Stimulated activated CD4-positive, alpha-beta T cell treated with anti-CD3 and anti-CD28 coated beads, TNF-alpha, amount 100 ng/mL, for 24 hours (primary cell): Measurements from ENCODE around the gene G6PC2.

Experiments
- DNase-seq, 3 experiments: peaks; one replicate each; pipeline ENCODE4 v3.0.0-alpha.2; 2020; ENCODE audit warnings: low read depth in 3 of 3

The G6PC2 gene

GRCh38 chr2:168948621-168949212 is 47.6 kb downstream of the G6PC2 start:
- DNase-seq = no peak

GRCh38 chr2:168949324-168949723 is 48.2 kb downstream of the G6PC2 start:
- no peak for DNase-seq

- no peak for DNase-seq
Measured at GRCh38 chr2:168951871-168952270, 50.8 kb downstream of the G6PC2 start.

GRCh38 chr2:168952424-168952823 is 51.3 kb downstream of the G6PC2 start:
- no peak for DNase-seq

DNA sequence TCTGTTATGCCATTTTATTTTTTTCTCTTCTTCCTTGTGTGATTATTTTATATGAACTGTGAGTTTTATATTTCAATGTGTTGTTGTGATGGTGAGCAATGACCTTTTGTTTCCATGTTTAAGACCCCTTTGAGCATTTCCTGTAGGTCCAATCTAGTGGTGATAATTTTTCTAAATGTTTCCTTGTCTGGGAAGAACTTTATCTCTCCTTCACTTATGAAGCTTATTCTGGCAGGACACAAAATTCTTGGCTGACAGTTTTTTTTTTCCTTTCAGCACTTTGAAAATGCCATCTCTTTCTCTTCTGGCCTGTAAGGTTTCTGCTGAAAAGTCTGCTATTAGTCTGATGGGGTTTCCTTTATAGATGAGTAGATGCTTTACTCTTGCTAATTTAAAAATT is 53.2 kb downstream of the G6PC2 start:
- no peak for DNase-seq

- DNase-seq = no peak
Measured at GRCh38 chr2:168955321-168955720, 54.2 kb downstream of the G6PC2 start.

- no peak for DNase-seq
Measured at GRCh38 chr2:168956392-168956791, 55.3 kb downstream of the G6PC2 start.
